Stimulated activated CD8-positive, alpha-beta memory T cell treated with anti-CD3 and anti-CD28 coated beads, Interleukin-2, amount 100 ng/mL, for 48 hours (primary cell): ENCODE data around the gene ABLIM1.
A peak's percentile ranks its signal among the peaks of the same experiment; 100 is the strongest.

ENCODE experiments used
- DNase-seq, 2 donors: peaks; one replicate each; pipeline ENCODE4 v3.0.0-alpha.2; 2020; ENCODE audit warnings: low read depth in 2 of 2

Gene ABLIM1

GRCh38 chr10:114489521-114490310, 168.4 kb downstream of the ABLIM1 start:
- no peak for DNase-seq

- DNase-seq, result no peak
Observed at GRCh38 chr10:114487815-114488536, 170.1 kb downstream of the ABLIM1 start.

- no peak for DNase-seq
Observed at GRCh38 chr10:114486938-114487814, 170.9 kb downstream of the ABLIM1 start.

- DNase-seq, result no peak
Observed at GRCh38 chr10:114485696-114486400, 172.2 kb downstream of the ABLIM1 start.

- DNase-seq, result no peak
Observed at GRCh38 chr10:114483575-114483974, 174.5 kb downstream of the ABLIM1 start.

GRCh38 chr10:114482480-114483304, 175.4 kb downstream of the ABLIM1 start:
- no peak for DNase-seq

GRCh38 chr10:114481055-114481454, 177.0 kb downstream of the ABLIM1 start:
- DNase-seq, result no peak

- no peak for DNase-seq
Observed at GRCh38 chr10:114479836-114480235, 178.2 kb downstream of the ABLIM1 start.

GRCh38 chr10:114479307-114479706, 178.8 kb downstream of the ABLIM1 start:
- DNase-seq, result no peak

- DNase-seq, result no peak
Observed at GRCh38 chr10:114478281-114478680, 179.8 kb downstream of the ABLIM1 start.

- DNase-seq, result no peak
Observed at GRCh38 chr10:114477285-114477684, 180.8 kb downstream of the ABLIM1 start.

- DNase-seq, result no peak
Observed at GRCh38 chr10:114474989-114475388, 183.1 kb downstream of the ABLIM1 start.

GRCh38 chr10:114473776-114474175, 184.3 kb downstream of the ABLIM1 start:
- no peak for DNase-seq

- DNase-seq, result no peak
Observed at GRCh38 chr10:114472877-114473253, 185.2 kb downstream of the ABLIM1 start.

- no peak for DNase-seq
Observed at GRCh38 chr10:114471906-114472876, 185.9 kb downstream of the ABLIM1 start.

- DNase-seq, result peak; percentile 37 to 40
Observed at GRCh38 chr10:114470956-114471905, 186.8 kb downstream of the ABLIM1 start.

GRCh38 chr10:114470361-114470760, 187.7 kb downstream of the ABLIM1 start:
- no peak for DNase-seq

- DNase-seq, result peak; percentile 23 to 30
Observed at GRCh38 chr10:114458955-114459354, 199.1 kb downstream of the ABLIM1 start.
